ENCODE results near the gene SDK2.

SDK2 gene

DNA sequence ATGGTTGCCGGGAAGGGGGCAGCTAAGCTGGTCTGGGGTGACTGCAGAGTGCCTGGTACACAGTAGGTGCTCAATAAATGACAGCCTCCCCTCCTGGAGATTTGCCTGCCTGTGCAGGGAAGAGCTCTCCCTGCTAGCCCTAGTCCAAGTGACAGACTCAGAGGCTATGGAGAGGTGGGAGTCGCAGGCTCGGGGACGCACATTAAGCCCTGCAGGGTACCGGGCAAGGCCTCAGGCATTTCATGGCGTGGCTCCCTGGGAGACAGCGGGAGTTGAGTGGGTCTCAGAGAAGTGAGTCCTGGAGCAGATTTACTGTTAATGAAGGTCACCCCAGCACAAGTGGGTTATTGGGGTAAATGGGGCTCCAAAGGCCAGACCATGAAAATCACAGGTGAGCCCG, 200.2 kb downstream of the SDK2 start:
- ChIA-PET POLR2A (no interaction called here), CTCF (interaction anchor here (0.9 to 2.8 kb wide), 2 partner anchors 14 to 22 kb away, joined by 4 to 15 read pairs; no protein-coding TSS in a partner anchor)
- Histone ChIP-seq H3K9me3 (ENCODE audit: control insufficient read depth, insufficient read depth, low read depth, low read length) (no peaks in the 10 kb centered on the region), H3K4me3 (ENCODE audit: low read depth, low read length) (no peak overlapping the region), H3K4me1 (ENCODE audit: control insufficient read depth, insufficient read depth, low read length) (no peaks in the 10 kb centered on the region), H3K36me3 (ENCODE audit: control insufficient read depth in 2 of 2, insufficient read depth in 1 of 2, low read length in 2 of 2) (no peaks in the 10 kb centered on the region), H3K27ac (ENCODE audit: extremely low read depth, low read depth, low read length) (no peak overlapping the region)
- no peak for TF ChIP-seq ZNF664 (tag by site-specific recombination; IDR thresholded peaks at IDR 0.05)
- no peak for TF ChIP-seq GLIS2 (tag by site-specific recombination; IDR thresholded peaks at IDR 0.05)
- TF ChIP-seq ZNF423 (tag by site-specific recombination; IDR thresholded peaks at IDR 0.05), result no peak
- no peak for TF ChIP-seq REPIN1 (tag by site-specific recombination; IDR thresholded peaks at IDR 0.05; ENCODE audit: low read depth)
- no peak for TF ChIP-seq SP3 (tag by site-specific recombination; IDR thresholded peaks at IDR 0.05)
- no peak for TF ChIP-seq ZNF19 (tag by site-specific recombination; IDR thresholded peaks at IDR 0.05; ENCODE audit: low read depth)
- TF ChIP-seq, protein P1, sequence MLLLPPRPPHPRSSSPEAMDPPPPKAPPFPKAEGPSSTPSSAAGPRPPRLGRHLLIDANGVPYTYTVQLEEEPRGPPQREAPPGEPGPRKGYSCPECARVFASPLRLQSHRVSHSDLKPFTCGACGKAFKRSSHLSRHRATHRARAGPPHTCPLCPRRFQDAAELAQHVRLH (tag by site-specific recombination; IDR thresholded peaks at IDR 0.05), result no peak
- TF ChIP-seq ZNF830 (tag by site-specific recombination; IDR thresholded peaks at IDR 0.05; ENCODE audit: low read depth), result no peak
- TF ChIP-seq ZNF292 (tag by site-specific recombination; IDR thresholded peaks at IDR 0.05; ENCODE audit: borderline replicate concordance, low read depth), result no peak
- TF ChIP-seq HOXD13 (CRISPR knock-in tag; IDR thresholded peaks at IDR 0.05; ENCODE audit: borderline replicate concordance), result no peak

DNA sequence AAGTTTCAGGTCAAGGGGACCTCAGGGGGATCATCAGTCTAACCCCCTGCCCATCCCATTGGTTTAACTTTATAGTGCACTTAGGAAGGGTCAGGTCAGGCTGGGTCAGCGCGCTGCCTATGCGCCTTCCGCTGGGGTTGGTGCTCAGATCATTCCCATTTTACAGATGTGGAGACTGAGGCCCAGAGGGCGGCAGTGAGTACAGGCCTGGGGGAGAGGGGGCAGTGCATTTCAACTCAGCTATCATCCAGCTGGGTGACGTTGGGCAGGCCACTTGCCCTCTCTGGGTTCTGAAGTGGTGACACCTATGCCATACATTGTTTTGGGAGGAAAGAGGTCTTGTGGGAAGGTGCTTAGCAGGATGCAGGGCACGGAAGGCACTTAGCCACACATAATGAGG, 204.6 kb downstream of the SDK2 start:
- ChIA-PET POLR2A (no interaction called here), CTCF (no interaction called here)
- H3K27ac ChIP-seq (ENCODE audit: extremely low read depth, low read depth, low read length), result no peak overlapping the region
- H3K36me3 ChIP-seq (ENCODE audit: control insufficient read depth in 2 of 2, insufficient read depth in 1 of 2, low read length in 2 of 2), result no peaks in the 10 kb centered on the region
- TF ChIP-seq, protein P2, sequence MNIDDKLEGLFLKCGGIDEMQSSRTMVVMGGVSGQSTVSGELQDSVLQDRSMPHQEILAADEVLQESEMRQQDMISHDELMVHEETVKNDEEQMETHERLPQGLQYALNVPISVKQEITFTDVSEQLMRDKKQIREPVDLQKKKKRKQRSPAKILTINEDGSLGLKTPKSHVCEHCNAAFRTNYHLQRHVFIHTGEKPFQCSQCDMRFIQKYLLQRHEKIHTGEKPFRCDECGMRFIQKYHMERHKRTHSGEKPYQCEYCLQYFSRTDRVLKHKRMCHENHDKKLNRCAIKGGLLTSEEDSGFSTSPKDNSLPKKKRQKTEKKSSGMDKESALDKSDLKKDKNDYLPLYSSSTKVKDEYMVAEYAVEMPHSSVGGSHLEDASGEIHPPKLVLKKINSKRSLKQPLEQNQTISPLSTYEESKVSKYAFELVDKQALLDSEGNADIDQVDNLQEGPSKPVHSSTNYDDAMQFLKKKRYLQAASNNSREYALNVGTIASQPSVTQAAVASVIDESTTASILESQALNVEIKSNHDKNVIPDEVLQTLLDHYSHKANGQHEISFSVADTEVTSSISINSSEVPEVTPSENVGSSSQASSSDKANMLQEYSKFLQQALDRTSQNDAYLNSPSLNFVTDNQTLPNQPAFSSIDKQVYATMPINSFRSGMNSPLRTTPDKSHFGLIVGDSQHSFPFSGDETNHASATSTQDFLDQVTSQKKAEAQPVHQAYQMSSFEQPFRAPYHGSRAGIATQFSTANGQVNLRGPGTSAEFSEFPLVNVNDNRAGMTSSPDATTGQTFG (tag by site-specific recombination; IDR thresholded peaks at IDR 0.05; ENCODE audit: borderline replicate concordance), result no peak
- TF ChIP-seq TCF7L2 (IDR thresholded peaks at IDR 0.05; ENCODE audit: borderline replicate concordance, low read depth, low read length) (no peak), ZNF174 (tag by site-specific recombination; IDR thresholded peaks at IDR 0.05) (no peak), ZNF555 (tag by site-specific recombination; conservative IDR thresholded peaks at IDR 0.05) (no peak), BCL11B (tag by site-specific recombination; IDR thresholded peaks at IDR 0.05; ENCODE audit: low read depth) (no peak), ZNF521 (tag by site-specific recombination; IDR thresholded peaks at IDR 0.05) (no peak), ZSCAN23 (tag by site-specific recombination; IDR thresholded peaks at IDR 0.05) (no peak), ZNF558 (tag by site-specific recombination; IDR thresholded peaks at IDR 0.05) (no peak), ZNF121 (tag by site-specific recombination; IDR thresholded peaks at IDR 0.05) (no peak)
- TF ChIP-seq, protein P3, sequence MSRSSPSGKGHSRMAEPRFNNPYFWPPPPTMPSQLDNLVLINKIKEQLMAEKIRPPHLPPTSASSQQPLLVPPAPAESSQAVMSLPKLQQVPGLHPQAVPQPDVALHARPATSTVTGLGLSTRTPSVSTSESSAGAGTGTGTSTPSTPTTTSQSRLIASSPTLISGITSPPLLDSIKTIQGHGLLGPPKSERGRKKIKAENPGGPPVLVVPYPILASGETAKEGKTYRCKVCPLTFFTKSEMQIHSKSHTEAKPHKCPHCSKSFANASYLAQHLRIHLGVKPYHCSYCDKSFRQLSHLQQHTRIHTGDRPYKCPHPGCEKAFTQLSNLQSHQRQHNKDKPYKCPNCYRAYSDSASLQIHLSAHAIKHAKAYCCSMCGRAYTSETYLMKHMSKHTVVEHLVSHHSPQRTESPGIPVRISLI (tag by site-specific recombination; IDR thresholded peaks at IDR 0.05), result no peak
- H3K4me1 ChIP-seq (ENCODE audit: control insufficient read depth, insufficient read depth, low read length), result no peaks in the 10 kb centered on the region
- H3K9me3 ChIP-seq (ENCODE audit: control insufficient read depth, insufficient read depth, low read depth, low read length), result no peaks in the 10 kb centered on the region
- H3K4me3 ChIP-seq (ENCODE audit: low read depth, low read length), result no peak overlapping the region

GRCh38 chr17:73437826-73438225, 206.4 kb downstream of the SDK2 start:
- ChIA-PET POLR2A (no interaction called here), CTCF (interaction anchor here (0.6 kb wide), 2 partner anchors 84 to 765 kb away, joined by 3 to 4 read pairs; no protein-coding TSS in a partner anchor)
- no peaks in the 10 kb centered on the region for H3K9me3 ChIP-seq (ENCODE audit: control insufficient read depth, insufficient read depth, low read depth, low read length)

More at GRCh38 chr17:73437826-73438225, 206.4 kb downstream of the SDK2 start:
- Histone ChIP-seq H3K4me1 (ENCODE audit: control insufficient read depth, insufficient read depth, low read length) (no peaks in the 10 kb centered on the region), H3K36me3 (ENCODE audit: control insufficient read depth in 2 of 2, insufficient read depth in 1 of 2, low read length in 2 of 2) (no peaks in the 10 kb centered on the region), H3K27ac (ENCODE audit: extremely low read depth, low read depth, low read length) (no peak overlapping the region), H3K4me3 (ENCODE audit: low read depth, low read length) (no peak overlapping the region)
- TF ChIP-seq ZNF211 (tag by site-specific recombination; IDR thresholded peaks at IDR 0.05; ENCODE audit: low read depth), result no peak
- TF ChIP-seq ZNF747 (tag by site-specific recombination; IDR thresholded peaks at IDR 0.05), result no peak
